ENCODE data around the gene CCDC40.
A peak's percentile ranks its signal among the peaks of the same experiment; 100 is the strongest.

The CCDC40 gene

GRCh38 chr17:80147035-80147822 is 110.8 kb downstream of the CCDC40 start, which contains the start of gene EIF4A3:
EIF4A3 (minus strand) TSS chr17:80147128; CDS start chr17:80146961, 167 bp downstream.
- peak; percentile 94 for DNase-seq
